Gastrocnemius medialis (tissue), 4 donors: ENCODE measurements around the gene CENPC. TPM values are rescaled to one million over a fixed set of nuclear protein-coding genes. Genes with fewer than 3 reads are reported as not detected.

ENCODE experiments used
- ATAC-seq, 2 donors: fragments of 150-250 bp; one replicate each; pipeline ENCODE4 v1.9.1; 2016
- DNase-seq, 2 donors: peaks; one replicate each; pipeline ENCODE4 v3.0.0-alpha.2; 2019
- H3K27ac ChIP-seq, 4 donors: fragments of 200-600 bp; sonication (generic); 1 replicate in 1 of 4; 2 replicates in 3 of 4; pipeline ENCODE4 v1.5.1; 2016 to 2018; ENCODE audit warnings: mild to moderate bottlenecking in 2 of 4, moderate library complexity in 1 of 4
- H3K27me3 ChIP-seq, 3 donors: fragments of 200-600 bp; sonication (generic) in 2 of 3; 1 replicate in 1 of 3; 2 replicates in 2 of 3; pipeline versions ENCODE4 v1.5.1 to v1.6.0; 2016 to 2019; ENCODE audit warnings: mild to moderate bottlenecking in 1 of 3, moderate library complexity in 1 of 3
- H3K36me3 ChIP-seq, 2 donors: fragments of 200-600 bp; sonication (generic) in 1 of 2; one replicate each; pipeline ENCODE4 v1.5.1; 2017 to 2018
- H3K4me1 ChIP-seq, 2 donors: fragments of 200-600 bp; sonication (generic) in 1 of 2; one replicate each; pipeline ENCODE4 v1.5.1; 2016 to 2017; ENCODE audit warnings: mild to moderate bottlenecking in 2 of 2
- H3K4me3 ChIP-seq, 4 donors: fragments of 200-600 bp; sonication (generic) in 3 of 4; 1 replicate in 1 of 4; 2 replicates in 3 of 4; pipeline ENCODE4 v1.5.1; 2016 to 2019; ENCODE audit warnings: mild to moderate bottlenecking in 2 of 4
- H3K9me3 ChIP-seq, 3 donors: fragments of 200-600 bp; sonication (generic) in 2 of 3; 1 replicate in 1 of 3; 2 replicates in 2 of 3; pipeline ENCODE4 v1.5.1; 2016 to 2019
- POLR2A ChIP-seq, 2 donors: fragments of 450-650 bp; IDR thresholded peaks; one replicate each; pipeline ENCODE4 v1.6.1; 2017; ENCODE audit warnings: antibody characterized with exemption in 2 of 2, mild to moderate bottlenecking in 2 of 2, moderate library complexity in 2 of 2
- in situ Hi-C, 4 donors: fragments of 200-750 bp; cut with MboI; loops; one replicate each; pipeline versions ENCODE4 v1.15.0 to v1.8.0; 2017; ENCODE audit warnings: low sequenced_read_pairs in 4 of 4
- intact Hi-C: fragments of 100-400 bp; cut with DNase I; formaldehyde crosslinking; loops from one replicate; pipeline ENCODE4 v1.15.1; 2023; ENCODE audit warnings: low total_unique reads
- total RNA-seq, 4 donors: library from RNA; depleted of rRNA; stranded (reverse); fragments of >200 nt; gene quantifications; one replicate each; pipeline versions ENCODE4 v1.1.0 to v1.2.3, GENCODE V29; 2016
- TF ChIP-seq, protein P1 (sequence below), 5 experiments: fragments of 450-650 bp in 3 of 5; fragments of 200-600 bp in 2 of 5; sonication (generic) in 2 of 5; IDR thresholded peaks in 4 of 5; conservative IDR thresholded peaks in 1 of 5; 1 replicate in 4 of 5; 2 replicates in 1 of 5; pipeline ENCODE4 v1.5.1; 2016 to 2019; ENCODE audit warnings: antibody characterized with exemption in 5 of 5, mild to moderate bottlenecking in 3 of 5, moderate library complexity in 3 of 5

The CENPC gene
- total RNA-seq, 4 donors from 2014 or later: 2.4 to 10.4 (median 5.2) TPM

DNA sequence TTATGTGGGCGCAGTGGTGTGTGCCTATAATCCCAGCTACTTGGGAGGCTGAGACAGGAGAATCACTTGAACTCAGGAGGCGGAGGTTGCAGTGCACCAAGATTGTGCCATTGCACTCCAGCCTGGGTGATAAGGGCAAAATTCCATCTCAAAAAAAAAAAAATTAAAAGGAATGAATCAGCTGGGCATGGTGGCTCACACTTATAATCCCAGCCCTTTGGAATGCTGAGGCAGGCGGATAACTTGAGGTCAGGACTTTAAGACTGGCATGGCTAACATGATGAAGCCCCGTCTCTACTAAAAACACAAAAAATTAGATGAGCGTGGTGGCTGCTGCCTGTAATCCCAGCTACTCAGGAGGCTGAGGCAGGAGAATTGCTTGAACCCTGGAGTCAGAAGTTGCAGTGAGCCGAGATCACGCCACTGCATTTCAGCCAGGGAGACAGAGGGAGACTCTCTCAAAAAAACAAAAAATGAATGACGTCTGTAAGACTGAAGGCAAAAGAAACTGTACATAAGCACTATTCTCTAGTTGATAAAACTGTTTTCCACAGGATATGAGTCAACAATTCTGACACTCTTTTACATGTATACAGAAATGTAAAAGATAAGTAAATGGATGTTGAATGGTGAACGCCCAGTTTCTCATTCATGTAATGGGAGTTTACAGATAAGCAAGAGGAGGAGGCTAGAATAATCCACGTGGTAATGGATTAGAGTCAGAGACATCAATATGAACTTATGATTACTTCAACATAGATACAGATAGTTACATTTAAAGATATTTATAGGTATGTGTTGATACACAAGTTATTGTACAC is 22.2 kb downstream of the CENPC start:
- intact Hi-C loops (no loop called here), in situ Hi-C loops (no loop called here)
- Histone ChIP-seq H3K9me3 (no peaks in the 10 kb centered on the region), H3K4me1 (peaks cover 0 to 3% of the 10 kb centered on the region in 2 donors), H3K36me3 (no peaks in the 10 kb centered on the region), H3K27me3 (no peaks in the 10 kb centered on the region), H3K27ac (no peak overlapping the region), H3K4me3 (no peak overlapping the region)
- TF ChIP-seq, protein P1, sequence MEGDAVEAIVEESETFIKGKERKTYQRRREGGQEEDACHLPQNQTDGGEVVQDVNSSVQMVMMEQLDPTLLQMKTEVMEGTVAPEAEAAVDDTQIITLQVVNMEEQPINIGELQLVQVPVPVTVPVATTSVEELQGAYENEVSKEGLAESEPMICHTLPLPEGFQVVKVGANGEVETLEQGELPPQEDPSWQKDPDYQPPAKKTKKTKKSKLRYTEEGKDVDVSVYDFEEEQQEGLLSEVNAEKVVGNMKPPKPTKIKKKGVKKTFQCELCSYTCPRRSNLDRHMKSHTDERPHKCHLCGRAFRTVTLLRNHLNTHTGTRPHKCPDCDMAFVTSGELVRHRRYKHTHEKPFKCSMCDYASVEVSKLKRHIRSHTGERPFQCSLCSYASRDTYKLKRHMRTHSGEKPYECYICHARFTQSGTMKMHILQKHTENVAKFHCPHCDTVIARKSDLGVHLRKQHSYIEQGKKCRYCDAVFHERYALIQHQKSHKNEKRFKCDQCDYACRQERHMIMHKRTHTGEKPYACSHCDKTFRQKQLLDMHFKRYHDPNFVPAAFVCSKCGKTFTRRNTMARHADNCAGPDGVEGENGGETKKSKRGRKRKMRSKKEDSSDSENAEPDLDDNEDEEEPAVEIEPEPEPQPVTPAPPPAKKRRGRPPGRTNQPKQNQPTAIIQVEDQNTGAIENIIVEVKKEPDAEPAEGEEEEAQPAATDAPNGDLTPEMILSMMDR (IDR thresholded peaks at IDR 0.05 in 4 of 5, conservative IDR thresholded peaks at IDR 0.05 in 1 of 5): no peak
- TF ChIP-seq POLR2A (IDR thresholded peaks at IDR 0.05): no peak
- DNase-seq: no peak
- no peak for ATAC-seq

DNA sequence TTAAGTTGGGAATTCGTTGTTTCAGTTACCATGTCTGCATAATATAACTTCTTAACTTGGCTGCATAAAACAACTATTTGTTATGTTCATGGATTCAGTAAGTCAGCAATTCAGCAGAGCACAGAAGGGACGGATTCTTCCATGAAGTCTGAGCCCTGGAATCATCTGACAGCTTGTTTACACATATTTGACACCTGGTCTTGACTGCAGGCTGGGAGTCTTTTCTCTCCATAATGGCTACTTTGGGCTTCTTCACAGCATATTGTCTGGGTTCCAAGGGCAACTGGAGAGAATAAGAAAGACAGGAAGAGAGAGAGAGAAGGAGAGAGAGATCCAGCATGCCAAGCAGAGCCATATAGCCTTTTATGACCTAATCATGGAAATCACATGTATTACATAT is 23.1 kb downstream of the CENPC start:
- in situ Hi-C loops: no loop called here
- no peak for TF ChIP-seq POLR2A (IDR thresholded peaks at IDR 0.05)
- TF ChIP-seq, protein P1 (IDR thresholded peaks at IDR 0.05 in 4 of 5, conservative IDR thresholded peaks at IDR 0.05 in 1 of 5): no peak
- ATAC-seq (no peak), DNase-seq (no peak)
- Histone ChIP-seq H3K9me3 (no peaks in the 10 kb centered on the region), H3K27ac (no peak overlapping the region), H3K4me3 (no peak overlapping the region), H3K36me3 (peaks cover 0 to 2% of the 10 kb centered on the region in 2 donors), H3K4me1 (peaks cover 0 to 3% of the 10 kb centered on the region in 2 donors), H3K27me3 (no peaks in the 10 kb centered on the region)
- intact Hi-C loops: no loop called here

DNA sequence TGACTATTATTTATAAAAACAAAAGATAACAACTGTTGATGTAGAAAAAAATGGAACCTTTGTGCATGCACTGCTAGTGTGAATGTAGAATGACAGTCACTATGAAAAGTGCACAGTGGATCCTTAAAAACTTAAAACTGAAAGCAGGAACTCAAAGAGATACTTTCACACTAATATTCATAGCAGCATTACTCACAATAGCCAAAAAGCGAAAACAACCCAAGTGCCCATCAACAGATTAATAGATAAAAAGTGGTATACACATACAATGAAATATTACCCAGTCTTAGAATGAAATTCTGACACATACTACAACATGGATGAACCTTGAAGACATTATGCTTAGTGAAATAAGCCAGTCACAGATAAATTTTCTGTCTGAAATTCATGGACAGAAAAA is 23.8 kb downstream of the CENPC start:
- TF ChIP-seq, protein P1 (IDR thresholded peaks at IDR 0.05 in 4 of 5, conservative IDR thresholded peaks at IDR 0.05 in 1 of 5): no peak
- no peak for TF ChIP-seq POLR2A (IDR thresholded peaks at IDR 0.05)
- DNase-seq: no peak
- Histone ChIP-seq H3K4me1 (peaks cover 0 to 3% of the 10 kb centered on the region in 2 donors), H3K36me3 (peaks cover 0 to 9% of the 10 kb centered on the region in 2 donors), H3K4me3 (no peak overlapping the region), H3K27me3 (no peaks in the 10 kb centered on the region), H3K9me3 (no peaks in the 10 kb centered on the region), H3K27ac (no peak overlapping the region)
- intact Hi-C loops (no loop called here), in situ Hi-C loops (no loop called here)
- no peak for ATAC-seq

- ATAC-seq (no peak), DNase-seq (no peak)
- no peak for TF ChIP-seq POLR2A (IDR thresholded peaks at IDR 0.05)
- TF ChIP-seq, protein P1 (IDR thresholded peaks at IDR 0.05 in 4 of 5, conservative IDR thresholded peaks at IDR 0.05 in 1 of 5): no peak
- Histone ChIP-seq H3K27ac (no peak overlapping the region), H3K27me3 (no peaks in the 10 kb centered on the region), H3K4me1 (peaks cover 0 to 3% of the 10 kb centered on the region in 2 donors), H3K36me3 (peaks cover 0 to 9% of the 10 kb centered on the region in 2 donors), H3K4me3 (no peak overlapping the region), H3K9me3 (no peaks in the 10 kb centered on the region)
- intact Hi-C loops: no loop called here
- in situ Hi-C loops: no loop called here
These were observed 25.2 kb downstream of the CENPC start for GRCh38 chr4:67520141-67520540.
